ENCODE data around the gene VSTM2L.

GRCh38 chr20:37940858-37941257 lies 37.9 kb downstream of the VSTM2L start:
- TF ChIP-seq CTCF (IDR thresholded peaks at IDR 0.05) (no peak), POLR2A (IDR thresholded peaks at IDR 0.05) (no peak), POLR2AphosphoS5 (IDR thresholded peaks at IDR 0.05) (no peak)
